Astrocyte (in vitro differentiated cells and primary cell): ENCODE measurements around the gene GET4. TPM values are rescaled to one million over a fixed set of nuclear protein-coding genes. Genes with fewer than 3 reads are reported as not detected.

Source experiments
- DNase-seq: peaks from one replicate; pipeline ENCODE4 v3.0.0-alpha.2; 2010; ENCODE audit warnings: low read depth
- FAIRE-seq: peaks from 2 replicates; lab custom pipeline; 2011; peaks lifted over from hg19 to GRCh38; lab: Jason Lieb, UNC
- H2AFZ ChIP-seq: 2 replicates; pipeline ENCODE4 v1.6.0; 2012; ENCODE audit warnings: low read depth, low read length, inconsistent platforms
- H3K27ac ChIP-seq: 2 replicates; pipeline ENCODE4 v1.5.1; 2011; ENCODE audit warnings: low read depth, low read length, inconsistent platforms
- H3K27me3 ChIP-seq: 2 replicates; pipeline ENCODE4 v1.6.0; 2011; ENCODE audit warnings: low read length, inconsistent platforms; ENCODE audit not compliant: insufficient read depth
- H3K36me3 ChIP-seq: 2 replicates; pipeline ENCODE4 v1.5.1; 2011; ENCODE audit warnings: low read length, inconsistent platforms; ENCODE audit not compliant: insufficient read depth
- H3K4me1 ChIP-seq: 2 replicates; pipeline ENCODE4 v1.5.1; 2011; ENCODE audit warnings: low read length, inconsistent platforms; ENCODE audit not compliant: insufficient read depth
- H3K4me2 ChIP-seq: 2 replicates; pipeline ENCODE4 v1.6.0; 2012; ENCODE audit warnings: low read length, inconsistent platforms
- H3K4me3 ChIP-seq: 2 replicates; pipeline ENCODE4 v1.5.1; 2011; ENCODE audit warnings: low read depth, mild to moderate bottlenecking, low read length, inconsistent platforms; ENCODE audit not compliant: insufficient read depth
- H3K79me2 ChIP-seq: 2 replicates; pipeline ENCODE4 v1.6.0; 2012; ENCODE audit warnings: mild to moderate bottlenecking, low read length, inconsistent platforms; ENCODE audit not compliant: insufficient read depth
- H3K9ac ChIP-seq: 2 replicates; pipeline ENCODE4 v1.6.0; 2012; ENCODE audit warnings: mild to moderate bottlenecking, low read length, inconsistent platforms
- H3K9me3 ChIP-seq: 2 replicates; pipeline ENCODE4 v1.5.1; 2012; ENCODE audit warnings: low read depth, mild to moderate bottlenecking, low read length, inconsistent platforms; ENCODE audit not compliant: insufficient read depth
- H4K20me1 ChIP-seq: 2 replicates; pipeline ENCODE4 v1.6.0; 2012; ENCODE audit warnings: low read length, inconsistent platforms; ENCODE audit not compliant: insufficient read depth
- H3K27ac Mint-ChIP-seq: one replicate; pipeline ENCODE4 v1.8.0; 2021; ENCODE audit warnings: mild to moderate bottlenecking, mixed read lengths; ENCODE audit not compliant: unreplicated experiment
- H3K27me3 Mint-ChIP-seq: one replicate; pipeline ENCODE4 v1.8.0; 2021; ENCODE audit warnings: low read depth, mixed read lengths; ENCODE audit not compliant: unreplicated experiment
- H3K36me3 Mint-ChIP-seq: one replicate; pipeline ENCODE4 v1.8.0; 2021; ENCODE audit warnings: low read depth, mixed read lengths; ENCODE audit not compliant: unreplicated experiment
- H3K4me1 Mint-ChIP-seq: one replicate; pipeline ENCODE4 v1.8.0; 2021; ENCODE audit warnings: low read depth, mixed read lengths; ENCODE audit not compliant: unreplicated experiment
- H3K4me3 Mint-ChIP-seq: one replicate; pipeline ENCODE4 v1.8.0; 2021; ENCODE audit warnings: mild to moderate bottlenecking, moderate library complexity, mixed read lengths; ENCODE audit not compliant: unreplicated experiment
- H3K9me3 Mint-ChIP-seq: one replicate; pipeline ENCODE4 v1.8.0; 2021; ENCODE audit warnings: mild to moderate bottlenecking, mixed read lengths; ENCODE audit not compliant: unreplicated experiment
- EZH2 ChIP-seq: IDR thresholded peaks from 2 replicates; pipeline ENCODE4 v1.6.1; 2012; ENCODE audit warnings: mild to moderate bottlenecking, low read length, inconsistent platforms; ENCODE audit not compliant: insufficient read depth
- total RNA-seq: library from RNA; stranded (reverse); gene quantifications from 2 replicates; pipeline ENCODE4 v1.2.1, GENCODE V29; 2021
- TF ChIP-seq, protein P1 (sequence below): IDR thresholded peaks from 2 replicates; pipeline ENCODE4 v1.5.1; 2011; ENCODE audit warnings: low read depth, mild to moderate bottlenecking, inconsistent platforms, low read length, moderate library complexity; ENCODE audit not compliant: insufficient read depth

GET4 gene
- total RNA-seq, 1 donor from 2014 or later, result 43.0 TPM

DNA sequence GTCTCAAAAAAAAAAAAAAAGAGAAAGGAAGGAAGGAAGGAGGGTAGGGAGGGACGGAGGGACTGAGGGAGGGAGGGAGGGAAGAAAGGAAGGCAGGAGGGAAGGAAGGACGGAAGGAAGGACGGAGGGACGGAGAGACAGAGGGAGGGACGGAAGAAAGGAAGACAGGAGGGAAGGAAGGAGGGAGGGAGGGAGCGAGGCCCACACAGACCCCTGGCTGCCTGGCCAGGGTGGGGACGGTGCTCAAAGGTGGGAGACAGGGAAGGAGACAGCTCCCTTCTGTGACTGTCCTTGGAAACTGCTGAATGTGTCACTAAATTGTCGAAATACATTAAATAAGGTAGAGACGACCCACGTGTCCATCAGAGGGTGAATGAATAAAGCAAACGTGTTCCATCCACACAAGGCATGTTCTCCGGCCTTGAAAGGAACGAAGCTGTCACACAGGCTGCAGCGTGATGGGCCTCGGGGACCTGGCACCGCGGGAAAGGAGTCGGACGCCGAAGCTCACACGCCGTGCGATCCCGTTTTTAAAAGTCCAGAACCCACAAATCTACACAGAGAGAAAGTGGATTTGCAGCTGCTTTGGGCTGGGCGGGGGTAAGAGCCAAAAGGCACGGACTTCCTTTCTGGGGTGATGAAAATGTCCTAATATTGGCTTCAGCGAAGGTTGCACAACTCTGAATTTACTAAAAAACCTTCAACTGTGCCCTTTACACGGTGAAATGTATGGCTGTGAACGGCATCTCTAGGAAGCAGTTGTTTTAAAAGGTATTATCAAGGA is 54.8 kb downstream of the GET4 start:
- TF ChIP-seq EZH2, result no peak
- FAIRE-seq (no peak), DNase-seq (no peak)
- Histone ChIP-seq H3K4me3 (no peak overlapping the region), H4K20me1 (no peaks in the 10 kb centered on the region), H3K27me3 (no peaks in the 10 kb centered on the region), H3K4me2 (no peak overlapping the region), H3K9me3 (no peaks in the 10 kb centered on the region), H3K4me1 (peaks cover 6% of the 10 kb centered on the region), H3K27ac (no peak overlapping the region), H3K79me2 (no peaks in the 10 kb centered on the region), H3K36me3 (no peaks in the 10 kb centered on the region), H3K9ac (no peak overlapping the region), H2AFZ (no peak overlapping the region)
- Mint-ChIP-seq H3K27ac (no peak overlapping the region), H3K9me3 (no peaks in the 10 kb centered on the region), H3K4me3 (no peak overlapping the region), H3K36me3 (no peaks in the 10 kb centered on the region), H3K4me1 (peaks cover under 1% of the 10 kb centered on the region), H3K27me3 (no peaks in the 10 kb centered on the region)

DNA sequence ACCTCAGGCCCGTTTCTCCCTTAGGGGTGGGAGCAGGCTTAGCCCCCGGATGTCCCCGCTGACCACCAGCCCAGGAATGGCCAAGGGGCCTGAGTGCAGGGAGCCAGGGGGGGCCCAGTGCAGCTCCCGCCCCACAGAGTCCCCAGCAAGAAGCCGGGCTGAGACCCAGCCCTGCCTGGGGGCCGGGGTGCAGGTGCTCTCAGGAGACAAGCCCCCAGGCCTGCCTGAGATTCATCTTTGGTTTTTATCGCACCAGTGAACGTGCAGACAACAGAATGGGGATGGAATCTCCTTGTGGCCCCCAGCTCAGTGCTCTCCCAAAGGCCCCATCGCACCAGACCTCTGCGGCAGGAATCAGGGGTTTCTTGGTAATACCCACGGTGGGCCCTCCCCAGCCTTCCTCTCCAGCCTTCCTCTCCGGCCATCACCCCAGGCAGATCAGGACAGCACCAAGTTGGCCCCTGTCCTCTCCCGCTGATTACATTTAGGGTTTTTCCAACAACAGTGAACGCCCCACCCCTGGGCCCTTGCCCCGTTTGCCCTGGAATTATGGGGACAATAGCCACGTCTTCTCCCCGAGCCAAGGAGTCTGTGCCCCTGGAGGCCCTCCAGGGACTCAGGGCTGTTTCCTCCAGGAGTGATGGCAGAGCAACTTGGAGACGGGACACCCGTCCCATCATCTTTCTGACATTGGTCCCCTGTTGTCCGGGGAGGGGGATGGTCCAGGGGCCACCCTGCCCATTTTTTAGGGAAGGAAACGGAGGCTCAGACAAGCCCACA is 55.7 kb downstream of the GET4 start:
- no peaks in the 10 kb centered on the region for H3K79me2 ChIP-seq
- no peaks in the 10 kb centered on the region for H3K36me3 ChIP-seq

DNA sequence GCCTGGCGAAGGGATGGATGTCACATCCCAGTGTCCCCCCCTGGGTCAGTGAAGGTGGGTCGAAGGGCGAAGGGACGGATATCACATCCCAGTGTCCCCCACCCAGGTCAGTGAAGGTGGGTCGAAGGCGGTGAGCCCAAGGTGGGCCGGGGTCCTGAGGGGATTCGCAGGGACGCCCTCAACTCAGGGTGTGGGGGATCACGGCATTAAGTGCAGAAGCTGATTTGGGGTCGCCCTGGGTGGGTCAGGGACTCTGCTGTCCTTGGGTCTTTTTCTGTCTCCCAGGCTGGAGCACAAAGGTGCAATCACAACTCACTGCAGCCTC is 56.3 kb downstream of the GET4 start:
- FAIRE-seq (no peak), DNase-seq (no peak)
- no peaks in the 10 kb centered on the region for H3K27me3 ChIP-seq
- TF ChIP-seq EZH2, result no peak
- TF ChIP-seq, protein P1, sequence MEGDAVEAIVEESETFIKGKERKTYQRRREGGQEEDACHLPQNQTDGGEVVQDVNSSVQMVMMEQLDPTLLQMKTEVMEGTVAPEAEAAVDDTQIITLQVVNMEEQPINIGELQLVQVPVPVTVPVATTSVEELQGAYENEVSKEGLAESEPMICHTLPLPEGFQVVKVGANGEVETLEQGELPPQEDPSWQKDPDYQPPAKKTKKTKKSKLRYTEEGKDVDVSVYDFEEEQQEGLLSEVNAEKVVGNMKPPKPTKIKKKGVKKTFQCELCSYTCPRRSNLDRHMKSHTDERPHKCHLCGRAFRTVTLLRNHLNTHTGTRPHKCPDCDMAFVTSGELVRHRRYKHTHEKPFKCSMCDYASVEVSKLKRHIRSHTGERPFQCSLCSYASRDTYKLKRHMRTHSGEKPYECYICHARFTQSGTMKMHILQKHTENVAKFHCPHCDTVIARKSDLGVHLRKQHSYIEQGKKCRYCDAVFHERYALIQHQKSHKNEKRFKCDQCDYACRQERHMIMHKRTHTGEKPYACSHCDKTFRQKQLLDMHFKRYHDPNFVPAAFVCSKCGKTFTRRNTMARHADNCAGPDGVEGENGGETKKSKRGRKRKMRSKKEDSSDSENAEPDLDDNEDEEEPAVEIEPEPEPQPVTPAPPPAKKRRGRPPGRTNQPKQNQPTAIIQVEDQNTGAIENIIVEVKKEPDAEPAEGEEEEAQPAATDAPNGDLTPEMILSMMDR, result no peak
- H3K4me2 ChIP-seq, result no peak overlapping the region
- H3K27me3 Mint-ChIP-seq, result no peaks in the 10 kb centered on the region
- H3K27ac Mint-ChIP-seq, result no peak overlapping the region
- H4K20me1 ChIP-seq, result no peaks in the 10 kb centered on the region
- H3K4me1 ChIP-seq, result peaks cover 6% of the 10 kb centered on the region
- peaks cover 6% of the 10 kb centered on the region for H3K4me1 Mint-ChIP-seq
- no peak overlapping the region for H3K27ac ChIP-seq
- no peak overlapping the region for H3K9ac ChIP-seq
- H3K36me3 ChIP-seq, result no peaks in the 10 kb centered on the region
- H3K4me3 ChIP-seq, result no peak overlapping the region
- H3K9me3 ChIP-seq, result no peaks in the 10 kb centered on the region
- no peaks in the 10 kb centered on the region for H3K9me3 Mint-ChIP-seq
- no peak overlapping the region for H2AFZ ChIP-seq
- no peak overlapping the region for H3K4me3 Mint-ChIP-seq
- H3K79me2 ChIP-seq, result no peaks in the 10 kb centered on the region
- no peaks in the 10 kb centered on the region for H3K36me3 Mint-ChIP-seq

More for the DNA sequence above, 55.7 kb downstream of the GET4 start:
- H3K4me1 Mint-ChIP-seq, result peaks cover 6% of the 10 kb centered on the region
- H3K36me3 Mint-ChIP-seq, result no peaks in the 10 kb centered on the region
- no peak for DNase-seq
- Histone ChIP-seq H3K4me1 (peaks cover 6% of the 10 kb centered on the region), H3K9me3 (no peaks in the 10 kb centered on the region), H3K9ac (no peak overlapping the region), H3K4me3 (no peak overlapping the region), H3K27ac (no peak overlapping the region), H4K20me1 (no peaks in the 10 kb centered on the region), H3K27me3 (no peaks in the 10 kb centered on the region), H2AFZ (no peak overlapping the region), H3K4me2 (no peak overlapping the region)
- no peak for FAIRE-seq
- H3K27me3 Mint-ChIP-seq, result no peaks in the 10 kb centered on the region
- no peaks in the 10 kb centered on the region for H3K9me3 Mint-ChIP-seq
- TF ChIP-seq EZH2, result no peak
- TF ChIP-seq, protein P1, result no peak
- H3K4me3 Mint-ChIP-seq, result no peak overlapping the region
- H3K27ac Mint-ChIP-seq, result no peak overlapping the region
